ENCODE data around the gene RPS4Y1. TPM values are rescaled to one million over a fixed set of nuclear protein-coding genes. Genes with fewer than 3 reads are reported as not detected.

Gene RPS4Y1
- total and polyA plus RNA-seq, 2 donors (not counting 3 experiments of a cell fraction or from before 2014, with no cell fraction given) = 335 to 704 TPM

DNA sequence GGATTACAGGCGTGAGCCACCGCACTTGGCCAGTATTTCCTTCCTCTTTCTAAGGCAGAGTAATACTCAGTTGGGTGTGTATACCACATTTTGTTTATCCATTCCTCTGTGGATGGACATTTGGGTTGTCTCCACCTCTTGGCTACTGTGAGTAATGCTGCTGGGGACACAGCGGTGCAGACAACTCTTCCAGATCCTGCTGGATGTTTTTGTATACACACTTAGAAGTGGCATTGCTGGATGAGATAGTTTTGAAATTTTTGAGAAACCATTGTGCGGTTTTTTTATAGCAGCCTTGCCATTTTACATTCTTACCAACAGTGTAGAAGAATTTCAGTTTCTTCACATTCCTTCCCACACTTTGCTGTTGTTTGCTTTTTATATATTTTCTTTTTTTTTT lies 16.3 kb downstream of the RPS4Y1 start:
- DNase-seq (ENCODE audit: low read depth, low spot score) (peak; percentile 14), FAIRE-seq (peak; percentile 52)
- H3K9me1 ChIP-seq (replicated peaks; ENCODE audit: control insufficient read depth, extremely low read depth, insufficient read depth, low read length) = no peaks in the 10 kb centered on the region
- ChIA-PET POLR2A (no interaction called here), CTCF (interaction anchor here (0.7 to 1.0 kb wide), 2 partner anchors 11 to 30 kb away, joined by 3 read pairs; no protein-coding TSS in a partner anchor)
- no peak overlapping the region for H3K27ac ChIP-seq (ENCODE audit: insufficient read depth, low read depth, low read length)
- BruUV-seq (replicated peaks) = no TSS peak
- no peak overlapping the region for H3K4me2 ChIP-seq (ENCODE audit: insufficient read depth, low read length)
- no peaks in the 10 kb centered on the region for H3K27me3 ChIP-seq (ENCODE audit: control insufficient read depth in 2 of 2, insufficient read depth in 2 of 2, low read length in 2 of 2)
- dilution Hi-C loops (cut with MboI; ENCODE audit: extremely low pct_ligation_motif_present, low sequenced_read_pairs) = no loop called here
- H2AFZ ChIP-seq (ENCODE audit: low read depth, low read length) = no peak overlapping the region
- no peaks in the 10 kb centered on the region for H4K20me1 ChIP-seq (replicated peaks; ENCODE audit: control insufficient read depth, extremely low read depth, insufficient read depth, low read length)
- TF ChIP-seq GATA2 (IDR thresholded peaks at IDR 0.05; ENCODE audit: insufficient read depth, insufficient read length, low read depth, low read length) (no peak), MYC (IDR thresholded peaks at IDR 0.05; ENCODE audit: low read depth, low read length) (no peak)
- TF ChIP-seq, protein P1, sequence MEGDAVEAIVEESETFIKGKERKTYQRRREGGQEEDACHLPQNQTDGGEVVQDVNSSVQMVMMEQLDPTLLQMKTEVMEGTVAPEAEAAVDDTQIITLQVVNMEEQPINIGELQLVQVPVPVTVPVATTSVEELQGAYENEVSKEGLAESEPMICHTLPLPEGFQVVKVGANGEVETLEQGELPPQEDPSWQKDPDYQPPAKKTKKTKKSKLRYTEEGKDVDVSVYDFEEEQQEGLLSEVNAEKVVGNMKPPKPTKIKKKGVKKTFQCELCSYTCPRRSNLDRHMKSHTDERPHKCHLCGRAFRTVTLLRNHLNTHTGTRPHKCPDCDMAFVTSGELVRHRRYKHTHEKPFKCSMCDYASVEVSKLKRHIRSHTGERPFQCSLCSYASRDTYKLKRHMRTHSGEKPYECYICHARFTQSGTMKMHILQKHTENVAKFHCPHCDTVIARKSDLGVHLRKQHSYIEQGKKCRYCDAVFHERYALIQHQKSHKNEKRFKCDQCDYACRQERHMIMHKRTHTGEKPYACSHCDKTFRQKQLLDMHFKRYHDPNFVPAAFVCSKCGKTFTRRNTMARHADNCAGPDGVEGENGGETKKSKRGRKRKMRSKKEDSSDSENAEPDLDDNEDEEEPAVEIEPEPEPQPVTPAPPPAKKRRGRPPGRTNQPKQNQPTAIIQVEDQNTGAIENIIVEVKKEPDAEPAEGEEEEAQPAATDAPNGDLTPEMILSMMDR (IDR thresholded peaks at IDR 0.05; ENCODE audit: extremely low read depth in 1 of 2, insufficient read depth in 1 of 2, low read depth in 1 of 2, low read length in 2 of 2) = peak; percentile 2 to 14
- peaks cover 16% of the 10 kb centered on the region for H3K4me1 ChIP-seq (ENCODE audit: control insufficient read depth, extremely low read depth, insufficient read depth, low read length)
- H3K79me2 ChIP-seq (ENCODE audit: control insufficient read depth, insufficient read depth, low read length) = peaks cover 97% of the 10 kb centered on the region
- no peaks in the 10 kb centered on the region for H3K9me3 ChIP-seq (replicated peaks; ENCODE audit: control insufficient read depth, insufficient read depth, low read length)
- no peak overlapping the region for H3K4me3 ChIP-seq (replicated peaks in 1 of 3; ENCODE audit: insufficient read depth in 1 of 3, low read depth in 1 of 3, low read length in 3 of 3)
- intact Hi-C loops (cut with micrococcal nuclease) = loop anchor here (5.0 kb wide), 1 partner anchor 80 kb away; the partner anchor contains the start of gene ZFY
- H3K9ac ChIP-seq (replicated peaks; ENCODE audit: extremely low read depth, insufficient read depth, low read length) = no peak overlapping the region
- H3K36me3 ChIP-seq (ENCODE audit: control insufficient read depth in 2 of 2, extremely low read depth in 1 of 2, insufficient read depth in 2 of 2, low read length in 2 of 2) = peaks cover 4 to 10% of the 10 kb centered on the region in 2 experiments

DNA sequence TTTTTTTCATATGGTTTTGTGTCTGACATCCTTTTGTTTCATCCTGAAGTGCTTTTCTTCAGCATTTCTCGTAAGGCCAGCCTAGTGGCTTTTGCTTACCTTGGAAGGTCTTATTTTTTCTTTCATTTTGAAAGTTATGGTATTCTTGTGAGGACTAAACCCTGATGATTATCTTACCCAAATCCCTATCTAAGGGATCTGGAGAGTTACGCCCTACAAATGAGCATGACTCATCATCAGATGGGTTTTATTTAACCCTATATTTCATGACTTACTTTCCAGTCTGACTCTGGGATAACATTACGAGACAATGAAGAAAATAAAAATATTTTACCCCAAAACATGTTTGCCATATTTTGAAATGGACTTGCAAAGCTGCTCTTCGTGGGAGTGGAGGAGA lies 18.4 kb downstream of the RPS4Y1 start:
- FAIRE-seq (no peak), DNase-seq (ENCODE audit: low read depth, low spot score) (no peak)
- POLR2A ChIA-PET = no interaction called here
- Histone ChIP-seq H3K4me2 (ENCODE audit: insufficient read depth, low read length) (no peak overlapping the region), H3K4me3 (replicated peaks in 1 of 3; ENCODE audit: insufficient read depth in 1 of 3, low read depth in 1 of 3, low read length in 3 of 3) (no peak overlapping the region), H3K9me3 (replicated peaks; ENCODE audit: control insufficient read depth, insufficient read depth, low read length) (no peaks in the 10 kb centered on the region), H4K20me1 (replicated peaks; ENCODE audit: control insufficient read depth, extremely low read depth, insufficient read depth, low read length) (no peaks in the 10 kb centered on the region), H3K9ac (replicated peaks; ENCODE audit: extremely low read depth, insufficient read depth, low read length) (no peak overlapping the region), H3K36me3 (ENCODE audit: control insufficient read depth in 2 of 2, extremely low read depth in 1 of 2, insufficient read depth in 2 of 2, low read length in 2 of 2) (peaks cover 4 to 5% of the 10 kb centered on the region in 2 experiments), H3K79me2 (ENCODE audit: control insufficient read depth, insufficient read depth, low read length) (peaks cover 93% of the 10 kb centered on the region), H3K27me3 (ENCODE audit: control insufficient read depth in 2 of 2, insufficient read depth in 2 of 2, low read length in 2 of 2) (no peaks in the 10 kb centered on the region), H2AFZ (ENCODE audit: low read depth, low read length) (no peak overlapping the region), H3K9me1 (replicated peaks; ENCODE audit: control insufficient read depth, extremely low read depth, insufficient read depth, low read length) (no peaks in the 10 kb centered on the region), H3K4me1 (ENCODE audit: control insufficient read depth, extremely low read depth, insufficient read depth, low read length) (peaks cover 16% of the 10 kb centered on the region), H3K27ac (ENCODE audit: insufficient read depth, low read depth, low read length) (no peak overlapping the region)
- dilution Hi-C loops (cut with MboI; ENCODE audit: extremely low pct_ligation_motif_present, low sequenced_read_pairs) (no loop called here), intact Hi-C loops (cut with micrococcal nuclease) (loop anchor here (5.0 kb wide), 1 partner anchor 78 kb away; the partner anchor contains the start of gene ZFY)
- TF ChIP-seq EZH2 (IDR thresholded peaks at IDR 0.05; ENCODE audit: borderline replicate concordance, low read depth, low read length, severe bottlenecking) (no peak), POLR2A (IDR thresholded peaks at IDR 0.05; ENCODE audit: low read depth, low read length) (no peak), JUN (IDR thresholded peaks at IDR 0.05; ENCODE audit: borderline replicate concordance, insufficient read depth, insufficient read length, low read depth) (no peak), GATA2 (IDR thresholded peaks at IDR 0.05; ENCODE audit: insufficient read depth, insufficient read length, low read depth, low read length) (no peak), MYC (IDR thresholded peaks at IDR 0.05; ENCODE audit: low read depth, low read length) (no peak), FOS (IDR thresholded peaks at IDR 0.05; ENCODE audit: borderline replicate concordance, insufficient read depth, low read length) (no peak), POLR2AphosphoS5 (IDR thresholded peaks at IDR 0.05; ENCODE audit: insufficient read depth, low read depth, low read length) (no peak)
- TF ChIP-seq, protein P2, sequence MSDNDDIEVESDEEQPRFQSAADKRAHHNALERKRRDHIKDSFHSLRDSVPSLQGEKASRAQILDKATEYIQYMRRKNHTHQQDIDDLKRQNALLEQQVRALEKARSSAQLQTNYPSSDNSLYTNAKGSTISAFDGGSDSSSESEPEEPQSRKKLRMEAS (IDR thresholded peaks at IDR 0.05; ENCODE audit: insufficient read depth, insufficient read length) = no peak
- TF ChIP-seq, protein P1 (IDR thresholded peaks at IDR 0.05; ENCODE audit: extremely low read depth in 1 of 2, insufficient read depth in 1 of 2, low read depth in 1 of 2, low read length in 2 of 2) = no peak
- BruUV-seq (replicated peaks) = no TSS peak
- CTCF ChIA-PET = interaction anchor here (1.2 kb wide), 1 partner anchor 59 kb away, joined by 5 read pairs; no protein-coding TSS in a partner anchor

Data from endothelial cell of umbilical vein (primary cell).